ENCODE measurements around the gene COMTD1.
"Not testable (repeated sequence)": the region's sequence is repeated elsewhere in the genome, so short reads cannot be mapped to it uniquely, and the experiment has no call there.

COMTD1 gene

DNA sequence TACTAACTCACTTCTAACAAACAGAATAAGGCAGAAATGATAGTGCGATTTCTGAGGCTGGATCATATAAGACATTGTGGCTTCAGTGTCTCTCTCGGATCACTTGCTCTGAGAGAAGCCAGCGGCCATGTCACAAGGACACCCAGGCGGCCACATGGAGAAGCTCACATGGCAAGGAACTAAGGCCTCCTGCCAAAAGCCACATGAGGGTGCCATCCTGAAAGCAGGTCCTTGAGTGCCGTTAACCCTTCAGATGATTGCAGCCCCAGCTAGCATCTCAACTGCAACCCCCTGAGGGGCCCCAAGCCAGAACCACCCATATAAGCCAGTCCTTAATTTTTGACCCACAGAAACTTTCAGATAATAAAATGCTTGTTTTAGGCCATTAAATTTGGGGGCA lies 32.0 kb downstream of the COMTD1 start:
- no peaks in the 10 kb centered on the region for H3K4me1 ChIP-seq
- no peak overlapping the region for H2AFZ ChIP-seq
- no peak for TF ChIP-seq CTCF (IDR thresholded peaks at IDR 0.05)
- H3K9ac ChIP-seq, result no peak overlapping the region
- H3K27me3 ChIP-seq (ENCODE audit: control insufficient read depth, insufficient read depth, low read length), result no peaks in the 10 kb centered on the region
- peaks cover 2% of the 10 kb centered on the region for H3K79me2 ChIP-seq
- no peak overlapping the region for H3K4me2 ChIP-seq (ENCODE audit: low read length)
- no peaks in the 10 kb centered on the region for H3K36me3 ChIP-seq (ENCODE audit: control insufficient read depth, insufficient read depth, low read length)
- no peak overlapping the region for H3K27ac ChIP-seq
- no peaks in the 10 kb centered on the region for H3K9me3 ChIP-seq (ENCODE audit: control insufficient read depth, low read length)
- H3K4me3 ChIP-seq (ENCODE audit: low read depth, low read length), result no peak overlapping the region

GRCh38 chr10:75203046-75203620 lies 32.6 kb downstream of the COMTD1 start:
- not testable (repeated sequence) for H3K9ac ChIP-seq; H3K9me3 ChIP-seq (ENCODE audit: control insufficient read depth, low read length); H3K36me3 ChIP-seq (ENCODE audit: control insufficient read depth, insufficient read depth, low read length); H3K4me1 ChIP-seq; H3K27me3 ChIP-seq (ENCODE audit: control insufficient read depth, insufficient read depth, low read length); H3K79me2 ChIP-seq; H3K27ac ChIP-seq; H3K4me3 ChIP-seq (ENCODE audit: low read depth, low read length); H3K4me2 ChIP-seq (ENCODE audit: low read length); H2AFZ ChIP-seq

DNA sequence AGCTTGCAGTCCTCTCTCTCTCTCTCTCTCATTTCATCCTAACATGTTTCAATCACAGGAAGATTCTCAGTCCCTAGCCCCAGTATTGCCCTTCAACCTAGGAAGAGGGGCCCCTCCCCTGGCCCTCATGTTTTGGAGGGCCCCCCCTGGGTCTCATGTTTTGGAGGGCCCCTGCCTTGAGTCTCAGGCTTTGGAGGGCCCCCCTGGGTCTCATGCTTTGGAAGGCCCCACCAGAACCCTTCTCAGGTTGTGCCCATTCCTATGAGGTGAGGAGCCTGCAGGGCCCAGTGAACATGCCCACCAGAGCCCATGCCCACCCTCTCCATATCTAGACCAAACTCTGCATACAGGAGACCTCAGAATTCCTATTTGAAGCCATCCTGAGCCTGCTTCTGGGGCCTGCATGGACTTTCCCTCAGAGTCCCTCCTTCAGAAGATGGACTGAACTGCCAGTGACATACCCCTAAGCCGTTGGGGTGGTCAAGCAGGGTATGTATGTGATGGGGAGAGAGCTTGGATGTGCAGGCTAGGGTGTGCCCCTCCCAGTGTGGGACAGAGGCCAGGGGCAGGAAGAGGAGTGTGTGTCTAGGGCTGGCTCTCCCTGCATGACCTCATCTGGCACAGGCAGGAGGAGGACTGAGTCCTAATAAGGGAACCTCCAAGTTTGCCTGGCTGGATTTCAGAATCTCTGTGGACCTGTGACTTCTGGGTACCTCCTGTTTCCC lies 33.3 kb downstream of the COMTD1 start:
- Histone ChIP-seq H3K9ac (no peak overlapping the region), H3K4me3 (ENCODE audit: low read depth, low read length) (no peak overlapping the region), H3K4me2 (ENCODE audit: low read length) (no peak overlapping the region), H3K4me1 (no peaks in the 10 kb centered on the region), H3K27ac (no peak overlapping the region), H3K9me3 (ENCODE audit: control insufficient read depth, low read length) (no peaks in the 10 kb centered on the region), H3K27me3 (ENCODE audit: control insufficient read depth, insufficient read depth, low read length) (no peaks in the 10 kb centered on the region), H2AFZ (no peak overlapping the region), H3K79me2 (peaks cover 2% of the 10 kb centered on the region), H3K36me3 (ENCODE audit: control insufficient read depth, insufficient read depth, low read length) (no peaks in the 10 kb centered on the region)
- TF ChIP-seq CTCF (IDR thresholded peaks at IDR 0.05), result no peak

DNA sequence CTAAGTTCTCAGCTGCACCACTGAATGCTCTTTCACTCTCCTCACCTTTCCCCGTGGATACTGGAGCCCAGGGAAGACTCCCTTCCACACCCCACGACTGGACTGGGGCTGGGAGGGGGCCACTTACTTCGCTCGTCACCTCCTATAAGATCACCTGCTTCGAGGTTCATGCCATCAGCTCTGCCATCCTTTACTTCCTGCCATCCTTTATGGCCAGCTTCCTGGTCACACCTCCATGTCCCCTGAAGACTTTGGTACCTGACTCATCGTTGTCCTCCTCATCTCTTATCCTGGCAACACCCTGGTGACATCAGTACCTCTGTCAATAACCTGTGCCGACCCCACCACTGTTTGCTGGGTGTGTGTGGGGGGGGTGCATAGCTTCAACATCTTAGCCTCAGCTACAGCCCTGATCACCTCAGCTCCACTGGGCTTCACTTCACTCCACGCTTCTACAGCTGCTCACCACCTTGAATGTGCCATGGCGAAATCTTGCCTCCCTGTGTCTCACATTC lies 33.9 kb downstream of the COMTD1 start:
- Histone ChIP-seq H3K36me3 (ENCODE audit: control insufficient read depth, insufficient read depth, low read length) (no peaks in the 10 kb centered on the region), H3K4me1 (no peaks in the 10 kb centered on the region), H3K27ac (no peak overlapping the region), H3K79me2 (peaks cover 2% of the 10 kb centered on the region), H3K27me3 (ENCODE audit: control insufficient read depth, insufficient read depth, low read length) (no peaks in the 10 kb centered on the region), H2AFZ (no peak overlapping the region), H3K9me3 (ENCODE audit: control insufficient read depth, low read length) (no peaks in the 10 kb centered on the region), H3K4me2 (ENCODE audit: low read length) (no peak overlapping the region), H3K4me3 (ENCODE audit: low read depth, low read length) (no peak overlapping the region), H3K9ac (no peak overlapping the region)
- TF ChIP-seq CTCF (IDR thresholded peaks at IDR 0.05), result no peak

DNA sequence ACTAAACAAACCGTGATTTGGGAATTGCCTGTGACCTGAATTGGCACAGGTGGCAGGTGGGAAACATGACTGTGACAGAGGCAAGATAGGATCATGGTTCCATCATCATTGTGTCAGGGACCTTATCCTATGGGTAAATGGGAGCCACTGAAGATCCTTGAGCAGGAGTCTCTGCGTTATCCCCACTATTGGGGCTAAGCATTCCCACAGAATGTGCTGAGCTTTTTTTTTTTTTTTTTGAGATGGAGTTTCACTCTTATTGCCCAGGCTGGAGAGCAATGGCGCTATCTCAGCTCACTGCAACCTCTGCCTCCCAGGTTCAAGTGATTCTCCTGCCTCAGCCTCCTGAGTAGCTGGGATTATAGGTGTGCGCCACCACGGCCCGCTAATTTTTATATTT lies 35.8 kb downstream of the COMTD1 start:
- H3K27ac ChIP-seq; H3K9me3 ChIP-seq (ENCODE audit: control insufficient read depth, low read length); H3K4me2 ChIP-seq (ENCODE audit: low read length); H2AFZ ChIP-seq; H3K79me2 ChIP-seq; H3K27me3 ChIP-seq (ENCODE audit: control insufficient read depth, insufficient read depth, low read length); H3K4me3 ChIP-seq (ENCODE audit: low read depth, low read length); H3K9ac ChIP-seq; H3K4me1 ChIP-seq; H3K36me3 ChIP-seq (ENCODE audit: control insufficient read depth, insufficient read depth, low read length): not testable (repeated sequence)

Measured in parathyroid adenoma (tissue), 2 donors.